ENCODE results near the gene LCN10.

LCN10 gene

DNA sequence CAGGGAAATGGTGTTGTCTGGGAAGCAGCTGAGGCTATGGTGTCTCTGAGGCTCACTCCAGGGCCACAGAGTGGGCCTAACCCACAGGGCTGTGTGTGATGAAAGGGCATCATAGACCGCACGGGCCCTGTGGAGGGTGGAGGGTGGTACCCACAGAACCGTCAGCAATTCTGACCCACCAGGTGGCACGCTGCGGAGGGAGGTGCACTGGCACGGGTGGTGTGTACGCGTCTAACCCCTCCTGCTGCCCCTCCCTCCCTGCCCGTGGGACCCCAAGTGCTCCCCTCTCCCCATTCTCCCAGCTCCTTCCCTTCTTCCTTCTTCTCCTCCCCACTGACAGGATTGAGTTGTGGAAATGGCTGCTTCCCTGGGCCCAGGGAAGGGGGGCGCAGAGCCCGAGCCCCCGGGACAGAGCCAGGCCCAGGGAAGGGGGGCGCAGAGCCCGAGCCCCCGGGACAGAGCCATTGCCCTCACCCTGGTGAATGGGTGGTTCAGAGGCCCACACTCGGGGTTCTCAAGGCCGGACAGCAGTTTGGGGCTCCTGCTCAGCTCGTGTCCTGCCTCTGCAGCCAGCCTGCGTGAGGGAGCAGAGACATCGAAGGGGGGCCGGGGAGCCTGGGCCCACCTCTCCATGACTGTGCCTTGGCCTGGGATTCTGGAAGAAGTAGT lies 6.8 kb downstream of the LCN10 start:
- no peak for DNase-seq

- DNase-seq = no peak
Measured at GRCh38 chr9:136734837-136735496, 7.8 kb downstream of the LCN10 start.

GRCh38 chr9:136733611-136734010 lies 9.1 kb downstream of the LCN10 start:
- no peak for DNase-seq

DNA sequence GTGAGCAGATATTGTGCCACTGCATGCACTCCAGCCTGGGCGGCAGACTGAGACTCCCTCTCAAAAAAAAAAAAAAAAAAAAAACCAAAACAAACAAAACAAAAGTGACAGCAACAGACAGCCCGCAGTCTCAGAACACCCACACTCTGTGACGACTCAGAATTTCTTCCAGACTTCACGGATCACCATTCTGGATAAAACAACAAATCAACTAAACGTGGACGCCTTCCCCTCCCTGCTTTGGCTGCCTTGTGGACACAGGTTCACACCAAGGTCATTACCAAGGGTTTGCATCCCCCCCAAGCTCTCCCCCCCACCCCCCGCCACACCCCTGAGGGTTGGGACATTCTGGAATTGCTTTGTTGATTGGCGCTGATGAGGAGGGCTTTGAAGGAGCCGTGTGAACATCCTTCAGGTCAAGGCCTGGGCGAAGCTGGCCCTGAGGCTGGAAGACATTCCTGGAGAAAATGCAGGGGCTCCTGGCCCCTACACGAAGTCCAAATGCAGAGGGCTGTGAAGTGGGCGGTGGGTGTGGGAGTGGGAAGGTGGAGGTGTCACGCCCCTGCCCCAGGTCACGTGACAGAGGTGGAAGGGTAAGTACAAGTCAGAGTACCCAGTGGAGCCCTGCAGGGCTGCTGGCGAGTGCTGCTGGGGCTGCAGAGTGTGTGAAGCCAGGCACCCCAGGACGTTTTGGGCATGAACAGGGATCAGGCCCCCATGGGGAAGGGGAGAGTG lies 10.1 kb downstream of the LCN10 start:
- DNase-seq = no peak

GRCh38 chr9:136729926-136730325 lies 12.8 kb downstream of the LCN10 start:
- no peak for DNase-seq

DNA sequence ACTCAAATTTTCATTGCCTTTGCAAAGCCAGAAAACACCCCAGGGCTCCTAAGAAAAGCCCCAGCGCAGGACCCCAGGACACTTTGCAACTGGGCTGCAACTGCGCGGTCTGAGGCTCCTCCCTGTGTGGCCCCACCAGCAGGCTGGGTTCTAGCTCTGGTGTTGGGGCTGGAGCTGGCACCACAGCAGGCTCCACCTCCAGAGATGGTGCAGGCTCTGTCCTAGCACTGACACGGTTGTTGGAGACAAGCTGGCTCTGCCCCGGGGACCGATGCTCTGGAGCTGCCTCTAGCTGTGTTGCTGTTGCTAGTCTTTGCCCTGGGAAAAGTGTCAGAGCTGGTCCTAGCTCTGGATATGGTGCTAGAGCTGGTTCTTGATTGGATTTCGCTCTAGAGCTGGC lies 13.6 kb downstream of the LCN10 start:
- no peak for DNase-seq

DNA sequence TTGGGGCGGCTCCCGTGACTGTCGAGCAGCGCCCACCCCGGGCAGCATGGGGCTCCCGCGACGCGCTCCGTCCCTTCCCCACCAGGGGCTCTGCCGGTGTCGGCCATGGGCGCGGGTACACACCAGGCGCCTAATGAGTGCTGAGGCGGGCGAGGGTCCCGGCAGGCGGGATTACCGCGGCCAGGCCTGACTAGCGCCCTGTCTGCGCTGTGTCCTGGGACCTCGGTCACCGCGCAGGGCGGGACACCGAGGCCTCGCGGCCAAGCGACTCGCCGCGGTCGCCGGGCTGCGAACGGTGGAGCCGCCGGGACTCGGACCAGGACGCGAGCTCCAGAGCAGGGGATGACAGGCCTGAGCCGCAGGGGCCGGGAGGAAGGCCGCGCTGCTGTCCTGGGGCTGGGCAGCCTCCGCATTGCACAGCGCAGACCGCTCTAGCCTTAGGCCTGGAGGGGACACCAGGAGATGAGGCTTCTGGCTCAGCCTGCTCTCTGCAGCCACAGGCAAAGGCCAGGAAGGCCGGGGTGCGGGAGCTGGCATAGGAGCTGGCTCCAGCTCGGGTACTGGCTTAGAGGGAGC lies 14.1 kb downstream of the LCN10 start:
- DNase-seq = no peak

GRCh38 chr9:136728080-136728547 lies 14.6 kb downstream of the LCN10 start:
- peak; percentile 76 for DNase-seq

DNA sequence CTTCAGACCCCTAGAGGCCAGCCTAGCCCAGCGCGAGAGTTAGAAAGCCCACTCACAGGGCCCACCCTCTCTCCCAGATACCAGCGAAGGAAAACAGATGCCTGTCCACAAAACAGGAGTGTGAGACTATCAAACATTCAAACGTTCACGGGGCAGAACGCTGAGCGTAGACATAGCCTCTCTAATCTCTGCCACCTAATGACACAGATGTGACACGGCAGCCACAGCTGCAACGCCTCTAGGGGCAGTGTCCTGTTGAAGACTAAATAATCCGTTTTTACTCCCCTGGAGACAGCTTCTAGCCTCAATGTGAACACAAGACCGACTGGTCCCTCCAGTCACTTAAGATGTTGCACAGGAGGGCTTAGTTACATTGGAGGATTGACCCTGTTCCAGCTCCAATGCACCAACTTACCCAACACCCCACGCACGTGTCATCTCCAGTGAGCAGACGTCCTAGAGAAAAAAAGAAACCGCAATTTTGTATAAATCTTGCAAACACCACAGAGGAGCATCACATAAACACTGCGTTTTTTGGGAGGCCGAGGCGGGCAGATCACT lies 16.0 kb downstream of the LCN10 start:
- no peak for DNase-seq

GRCh38 chr9:136726118-136726517 lies 16.6 kb downstream of the LCN10 start:
- no peak for DNase-seq

- DNase-seq = no peak
Measured at GRCh38 chr9:136725612-136726011, 17.1 kb downstream of the LCN10 start.

GRCh38 chr9:136724772-136725171 lies 18.0 kb downstream of the LCN10 start:
- no peak for DNase-seq

- no peak for DNase-seq
Measured at GRCh38 chr9:136723989-136724388, 18.8 kb downstream of the LCN10 start.

DNA sequence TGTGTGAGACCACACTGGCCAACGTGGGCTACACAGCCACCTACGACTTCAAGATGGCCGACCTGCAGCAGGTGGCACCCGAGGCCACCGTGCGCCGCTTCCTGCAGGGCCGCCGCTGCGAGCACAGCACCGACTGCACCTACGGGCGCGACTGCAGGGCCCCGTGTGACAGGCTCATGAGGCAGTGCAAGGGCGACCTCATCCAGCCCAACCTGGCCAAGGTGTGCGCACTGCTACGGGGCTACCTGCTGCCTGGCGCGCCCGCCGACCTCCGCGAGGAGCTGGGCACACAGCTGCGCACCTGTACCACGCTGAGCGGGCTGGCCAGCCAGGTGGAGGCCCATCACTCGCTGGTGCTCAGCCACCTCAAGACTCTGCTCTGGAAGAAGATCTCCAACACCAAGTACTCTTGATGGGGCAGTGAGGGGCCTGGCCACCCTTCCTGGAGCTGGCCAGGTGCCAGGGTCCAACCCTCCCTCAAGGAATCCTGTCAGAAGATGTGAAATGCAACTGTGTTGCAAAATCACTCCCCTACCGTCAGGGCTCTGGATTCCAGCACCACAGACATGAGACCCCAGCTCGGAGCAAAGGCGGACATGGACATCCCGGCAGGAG lies 19.3 kb downstream of the LCN10 start:
- no peak for DNase-seq

- DNase-seq = no peak
Measured at GRCh38 chr9:136722969-136723356, 19.8 kb downstream of the LCN10 start.

- no peak for DNase-seq
Measured at GRCh38 chr9:136722093-136722968, 20.4 kb downstream of the LCN10 start.

- no peak for DNase-seq
Measured at GRCh38 chr9:136721339-136722092, 21.2 kb downstream of the LCN10 start.

DNA sequence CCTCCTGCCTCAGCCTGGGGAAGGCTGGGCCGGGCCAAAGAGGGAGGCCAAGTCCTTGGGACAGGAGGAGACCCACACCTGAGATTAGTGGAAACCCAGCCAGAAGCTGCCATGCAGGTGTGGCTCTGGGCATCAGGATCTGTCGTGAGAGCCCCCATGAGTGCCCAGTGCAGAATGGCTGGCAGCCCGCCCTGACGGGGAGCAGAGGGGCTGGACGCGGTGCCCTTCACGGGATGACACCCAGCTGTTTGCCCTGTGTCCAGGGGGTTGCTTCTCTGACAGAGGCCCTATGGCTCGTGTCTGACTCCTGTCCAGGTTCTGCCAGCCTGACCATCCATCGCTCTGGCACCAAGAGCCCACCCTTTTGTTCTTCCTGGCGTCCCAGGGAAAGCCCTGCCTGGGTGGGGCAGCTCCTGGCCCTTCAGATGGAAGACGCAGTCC lies 21.8 kb downstream of the LCN10 start:
- no peak for DNase-seq

DNA sequence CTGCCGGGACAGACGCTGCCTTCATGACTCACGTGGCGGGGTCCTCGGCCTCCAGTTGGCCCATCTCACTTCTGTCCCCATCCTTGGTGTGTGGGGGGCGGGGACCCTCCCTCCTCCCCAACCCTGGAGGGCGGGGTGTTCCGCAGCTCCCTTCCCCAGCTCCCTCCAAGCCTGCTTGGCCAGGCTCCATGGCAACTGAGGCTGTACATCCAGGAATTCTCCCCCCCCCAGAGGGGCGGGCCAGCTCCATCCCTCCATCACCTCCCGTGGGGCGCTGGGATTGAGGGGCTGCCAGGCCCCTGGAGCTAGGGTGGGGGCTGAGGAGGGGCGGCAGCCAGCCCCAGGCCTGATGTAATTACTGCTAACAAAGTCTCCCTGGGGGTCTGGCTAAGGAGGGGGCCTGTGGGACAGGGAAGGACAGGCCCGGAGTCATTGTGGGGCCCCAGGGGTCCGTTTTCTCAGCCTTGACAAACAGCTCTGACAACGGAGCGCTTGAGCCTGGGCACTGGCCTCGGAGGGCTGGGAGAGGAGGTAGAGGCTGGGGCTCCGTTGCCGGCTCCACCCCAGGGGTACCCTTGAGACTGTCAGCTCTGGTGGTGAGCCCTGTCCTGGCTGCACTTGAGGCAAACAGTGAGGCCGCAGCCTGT lies 22.4 kb downstream of the LCN10 start:
- DNase-seq = no peak

GRCh38 chr9:136719195-136719880 lies 23.4 kb downstream of the LCN10 start:
- DNase-seq = no peak

Measured in GOT3 (cell line).